K562 (cell line): Measurements from ENCODE around the gene DOCK4. TPM values are rescaled to one million over a fixed set of nuclear protein-coding genes. Genes with fewer than 3 reads are reported as not detected.

Experiments used
- ATAC-seq: fragments of 200-7000 bp; cut with Tn5 transposase; 3 replicates; pipeline ENCODE4 v1.9.1; 2020; ENCODE audit warnings: moderate library complexity
- BruUV-seq: library from RNA; stranded (reverse); fragments of 400-500 nt; replicated peaks from 2 replicates; lab custom pipeline; 2021; lab: Mats Ljungman, UMichigan
- CTCF ChIA-PET: fragments of 300-600 bp; formaldehyde crosslinking; extraction: SDS; loops from one replicate; lab custom pipeline; 2021; ENCODE audit warnings: low intra/inter-chr PET ratio; lab: Yijun Ruan, JAX
- POLR2A ChIA-PET: fragments of 300-600, 350-650 bp; sonication (Branson Sonifier 250); formaldehyde crosslinking; extraction: SDS; loops from one replicate; lab custom pipeline; 2021; ENCODE audit warnings: antibody characterized with exemption, inconsistent platforms; lab: Yijun Ruan, JAX
- DNase-seq, 4 experiments: peaks; one replicate each; pipeline versions ENCODE4 v3.0.0 to v3.0.0-alpha.2; 2011 to 2018; ENCODE audit warnings: low spot score in 3 of 4, mixed read lengths in 3 of 4; ENCODE audit errors: extremely low read depth in 1 of 4
- FAIRE-seq: peaks from 2 replicates; lab custom pipeline; 2011; peaks lifted over from hg19 to GRCh38; lab: Jason Lieb, UNC
- H2AFZ ChIP-seq: 2 replicates; pipeline ENCODE4 v1.6.0; 2011; ENCODE audit warnings: low read depth, low read length, control low read depth, inconsistent platforms
- H3K27ac ChIP-seq: fragments of 200-600 bp; 3 replicates; pipeline ENCODE4 v1.8.0; 2011; ENCODE audit warnings: low read depth, mild to moderate bottlenecking, control low read depth, inconsistent platforms, low read length, moderate library complexity, mixed read lengths; ENCODE audit errors: extremely low read depth
- H3K27me3 ChIP-seq, 2 experiments: fragments of 300-600 bp in 1 of 2; 2 replicates in 1 of 2; 3 replicates in 1 of 2; pipeline versions ENCODE4 v1.6.0 to v1.8.0; 2011; ENCODE audit warnings: inconsistent platforms in 2 of 2, low read length in 2 of 2, mild to moderate bottlenecking in 1 of 2, mixed read lengths in 1 of 2, moderate library complexity in 1 of 2; ENCODE audit not compliant: control insufficient read depth in 2 of 2, insufficient read depth in 2 of 2
- H3K36me3 ChIP-seq: fragments of 300-600 bp; 3 replicates; pipeline ENCODE4 v1.8.0; 2011; ENCODE audit warnings: mild to moderate bottlenecking, low read length, inconsistent platforms; ENCODE audit not compliant: control insufficient read depth, insufficient read depth
- H3K4me1 ChIP-seq, 2 experiments: fragments of 200-600 bp in 1 of 2; replicated peaks in 1 of 2; 2 replicates in 1 of 2; 3 replicates in 1 of 2; pipeline versions ENCODE4 v1.5.1 to v1.8.0; 2011; ENCODE audit warnings: inconsistent platforms in 2 of 2, low read length in 2 of 2, mild to moderate bottlenecking in 1 of 2, mixed read lengths in 1 of 2, moderate library complexity in 1 of 2; ENCODE audit not compliant: control insufficient read depth in 2 of 2, insufficient read depth in 2 of 2
- H3K4me2 ChIP-seq: 2 replicates; pipeline ENCODE4 v1.6.1; 2011; ENCODE audit warnings: low read length, control low read depth, inconsistent platforms, mixed read lengths; ENCODE audit not compliant: insufficient read depth
- H3K4me3 ChIP-seq: fragments of 200-600 bp; sonication (generic), shearing (Covaris generic); 2 replicates; pipeline ENCODE4 v1.5.1; 2016; ENCODE audit warnings: control low read depth, inconsistent platforms
- H3K79me2 ChIP-seq: fragments of 200-600 bp; 3 replicates; pipeline ENCODE4 v1.8.0; 2011; ENCODE audit warnings: low read length, inconsistent platforms; ENCODE audit not compliant: control insufficient read depth, insufficient read depth
- H3K9ac ChIP-seq, 2 experiments: 2 replicates each; pipeline versions ENCODE4 v1.6.0 to v1.6.1; 2011; ENCODE audit warnings: low read depth in 2 of 2, low read length in 2 of 2, control low read depth in 1 of 2, inconsistent platforms in 1 of 2, mild to moderate bottlenecking in 1 of 2, mixed read lengths in 1 of 2; ENCODE audit not compliant: insufficient read depth in 1 of 2
- H3K9me1 ChIP-seq: one replicate; pipeline ENCODE4 v1.6.0; 2011; ENCODE audit warnings: inconsistent platforms, mild to moderate bottlenecking, low read length, moderate library complexity; ENCODE audit not compliant: control insufficient read depth, insufficient read depth
- H3K9me3 ChIP-seq: replicated peaks from 2 replicates; pipeline ENCODE4 v1.5.1; 2011; ENCODE audit warnings: low read depth, low read length, inconsistent platforms; ENCODE audit not compliant: control insufficient read depth, insufficient read depth
- H4K20me1 ChIP-seq: replicated peaks from 2 replicates; pipeline ENCODE4 v1.6.1; 2011; ENCODE audit warnings: low read length, inconsistent platforms, mixed read lengths; ENCODE audit not compliant: control insufficient read depth, insufficient read depth
- BRF2 ChIP-seq: IDR thresholded peaks from 3 replicates; pipeline ENCODE4 v1.6.1; 2011; ENCODE audit warnings: borderline replicate concordance, mild to moderate bottlenecking; ENCODE audit not compliant: insufficient read length, insufficient read depth
- JUN ChIP-seq, 2 experiments: sonication (generic) in 1 of 2; formaldehyde crosslinking in 1 of 2; IDR thresholded peaks; 2 replicates each; pipeline versions ENCODE4 v1.6.1 to v1.8.0; 2012 to 2022; ENCODE audit warnings: borderline replicate concordance in 2 of 2, mild to moderate bottlenecking in 2 of 2, improper control_type of control experiment in 1 of 2, low read depth in 1 of 2, low read length in 1 of 2, missing genetic modification reagents in 1 of 2
- NR2C1 ChIP-seq, 2 experiments: fragments of 450-650 bp; IDR thresholded peaks; 2 replicates each; pipeline ENCODE4 v1.6.1; 2017; ENCODE audit warnings: mild to moderate bottlenecking in 2 of 2, antibody characterized with exemption in 1 of 2, inconsistent platforms in 1 of 2, missing compliant biosample characterization in 1 of 2, missing genetic modification characterization in 1 of 2
- NR4A1 ChIP-seq, 2 experiments: fragments of 250-450 bp in 1 of 2; fragments of 450-650 bp in 1 of 2; sonication (Bioruptor Pico) in 1 of 2; IDR thresholded peaks; 2 replicates each; pipeline versions ENCODE4 v1.4.0 to v1.6.1; 2016 to 2020; ENCODE audit warnings: mild to moderate bottlenecking in 2 of 2, missing compliant biosample characterization in 1 of 2, missing genetic modification characterization in 1 of 2, moderate library complexity in 1 of 2
- SNRNP70 ChIP-seq: fragments of 200-400 bp; formaldehyde crosslinking; optimal IDR thresholded peaks from 2 replicates; pipeline ENCODE3; 2017; ENCODE audit warnings: low read depth, low read length
- SRSF3 ChIP-seq: fragments of 200-400 bp; formaldehyde crosslinking; IDR thresholded peaks from 2 replicates; pipeline ENCODE4 v1.6.1; 2016; ENCODE audit warnings: mild to moderate bottlenecking, low read length, moderate library complexity; ENCODE audit not compliant: insufficient read depth
- THRB ChIP-seq: fragments of 450-650 bp; formaldehyde crosslinking; conservative IDR thresholded peaks from 2 replicates; pipeline ENCODE4 v1.4.0; 2022; ENCODE audit warnings: mild to moderate bottlenecking, missing genetic modification characterization
- TRIM24 ChIP-seq, 2 experiments: fragments of 450-650 bp; IDR thresholded peaks; 2 replicates each; pipeline ENCODE4 v1.6.1; 2016
- ZBTB12 ChIP-seq: fragments of 250-450 bp; sonication (Bioruptor Pico); IDR thresholded peaks from 2 replicates; pipeline ENCODE4 v1.4.0; 2020
- ZFPM2 ChIP-seq: fragments of 250-450 bp; sonication (Bioruptor Pico); IDR thresholded peaks from 2 replicates; pipeline ENCODE4 v1.5.1; 2022; ENCODE audit warnings: mild to moderate bottlenecking
- ZNF124 ChIP-seq: sonication (generic); formaldehyde crosslinking; IDR thresholded peaks from 2 replicates; pipeline ENCODE4 v1.8.1; 2022; ENCODE audit warnings: missing genetic modification reagents
- WGBS: fragments of 100-300 bp; shearing (Covaris generic); methylation state at CpG from one replicate; pipeline ENCODE4 v1.1.6; 2016; ENCODE audit warnings: low coverage, mixed read lengths; ENCODE audit not compliant: insufficient coverage; ENCODE audit errors: missing lambda C conversion rate; 5-methylcytosine and 5-hydroxymethylcytosine counted together
- in situ Hi-C: fragments of 300-500 bp; cut with MboI; formaldehyde crosslinking; loops from 4 replicates; pipeline ENCODE4 v1.15.0; 2018; ENCODE audit warnings: inconsistent platforms, mixed read lengths
- intact Hi-C: fragments of 100-400 bp; cut with micrococcal nuclease; formaldehyde crosslinking; loops from 2 replicates; pipeline ENCODE4 v1.14.2; 2022
- polyA plus RNA-seq, 8 experiments: library from polyadenylated mRNA; depleted of rRNA in 4 of 8; stranded (reverse) in 5 of 8; unstranded in 3 of 8; fragments of >200 nt; fragmentation: Nextera tagmentation in 2 of 8; fragmentation: Illumina TruSeq in 1 of 8; extraction: Ambion mirVana in 2 of 8; extraction: Trizol in 1 of 8; gene quantifications; 2 replicates each; pipeline versions ENCODE4 v1.2.1 to v1.2.3, GENCODE V29; 2011 to 2014; ENCODE audit warnings: inconsistent platforms in 1 of 8, missing spikeins in 1 of 8
- total RNA-seq, 7 experiments: library from RNA; depleted of rRNA in 6 of 7; stranded (reverse); fragments of >200 nt in 6 of 7; fragmentation: Illumina TruSeq in 2 of 7; extraction: Trizol in 2 of 7; gene quantifications; 2 replicates each; pipeline versions ENCODE4 v1.2.1 to v1.2.3, GENCODE V29; 2011 to 2021; ENCODE audit warnings: low replicate concordance in 1 of 7
- TF ChIP-seq, protein P1 (sequence below): fragments of 450-650 bp; IDR thresholded peaks from 2 replicates; pipeline ENCODE4 v1.6.1; 2017; ENCODE audit warnings: mild to moderate bottlenecking, moderate library complexity
- TF ChIP-seq, protein P2 (sequence below): IDR thresholded peaks from 2 replicates; pipeline ENCODE4 v1.6.1; 2016; ENCODE audit warnings: missing genetic modification characterization, missing compliant biosample characterization

The DOCK4 gene
- total and polyA plus RNA-seq, 9 of the 15 experiments (the other 6 are each of a cell fraction or from before 2014, with no cell fraction given) = 0.42 to 5.7 (median 2.3) TPM

- no peak overlapping the region for H3K4me3 ChIP-seq
- H3K27ac ChIP-seq = no peak overlapping the region
- H4K20me1 ChIP-seq = no peaks in the 10 kb centered on the region
- no peaks in the 10 kb centered on the region for H3K79me2 ChIP-seq
- in situ Hi-C loops (no loop called here), intact Hi-C loops (no loop called here)
- DNase-seq (no peak), ATAC-seq (no peak), FAIRE-seq (no peak)
- CTCF ChIA-PET = no interaction called here
- no peaks in the 10 kb centered on the region for H3K36me3 ChIP-seq
- no TSS peak for BruUV-seq
- no peak overlapping the region for H2AFZ ChIP-seq
- 0% methylated on average over 5 of the region's 5 CpGs for WGBS
- H3K9me1 ChIP-seq = no peaks in the 10 kb centered on the region
- POLR2A ChIA-PET = no interaction called here
- no peak overlapping the region for H3K9ac ChIP-seq
- no peaks in the 10 kb centered on the region for H3K4me1 ChIP-seq
- H3K9me3 ChIP-seq = no peaks in the 10 kb centered on the region
- no peak overlapping the region for H3K4me2 ChIP-seq
- no peaks in the 10 kb centered on the region for H3K27me3 ChIP-seq
- TF ChIP-seq NR2C1 (IDR thresholded peaks at IDR 0.05) (no peak), NR2C1 (tag; IDR thresholded peaks at IDR 0.05) (no peak), ZNF124 (no peak), THRB (CRISPR knock-in tag) (no peak), SNRNP70 (no peak), TRIM24 (IDR thresholded peaks at IDR 0.05) (no peak), ZBTB12 (CRISPR knock-in tag) (no peak), ZFPM2 (CRISPR knock-in tag) (no peak), SRSF3 (no peak), NR4A1 (CRISPR knock-in tag; IDR thresholded peaks at IDR 0.05) (no peak), NR4A1 (tag; IDR thresholded peaks at IDR 0.05) (no peak), JUN (IDR thresholded peaks at IDR 0.05; ENCODE audit: borderline replicate concordance, low read depth, low read length) (no peak), JUN (CRISPR knock-in tag; IDR thresholded peaks at IDR 0.05; ENCODE audit: borderline replicate concordance) (no peak), BRF2 (no peak)
- TF ChIP-seq, protein P1, sequence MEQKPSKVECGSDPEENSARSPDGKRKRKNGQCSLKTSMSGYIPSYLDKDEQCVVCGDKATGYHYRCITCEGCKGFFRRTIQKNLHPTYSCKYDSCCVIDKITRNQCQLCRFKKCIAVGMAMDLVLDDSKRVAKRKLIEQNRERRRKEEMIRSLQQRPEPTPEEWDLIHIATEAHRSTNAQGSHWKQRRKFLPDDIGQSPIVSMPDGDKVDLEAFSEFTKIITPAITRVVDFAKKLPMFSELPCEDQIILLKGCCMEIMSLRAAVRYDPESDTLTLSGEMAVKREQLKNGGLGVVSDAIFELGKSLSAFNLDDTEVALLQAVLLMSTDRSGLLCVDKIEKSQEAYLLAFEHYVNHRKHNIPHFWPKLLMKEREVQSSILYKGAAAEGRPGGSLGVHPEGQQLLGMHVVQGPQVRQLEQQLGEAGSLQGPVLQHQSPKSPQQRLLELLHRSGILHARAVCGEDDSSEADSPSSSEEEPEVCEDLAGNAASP = no peak
- TF ChIP-seq, protein P2, sequence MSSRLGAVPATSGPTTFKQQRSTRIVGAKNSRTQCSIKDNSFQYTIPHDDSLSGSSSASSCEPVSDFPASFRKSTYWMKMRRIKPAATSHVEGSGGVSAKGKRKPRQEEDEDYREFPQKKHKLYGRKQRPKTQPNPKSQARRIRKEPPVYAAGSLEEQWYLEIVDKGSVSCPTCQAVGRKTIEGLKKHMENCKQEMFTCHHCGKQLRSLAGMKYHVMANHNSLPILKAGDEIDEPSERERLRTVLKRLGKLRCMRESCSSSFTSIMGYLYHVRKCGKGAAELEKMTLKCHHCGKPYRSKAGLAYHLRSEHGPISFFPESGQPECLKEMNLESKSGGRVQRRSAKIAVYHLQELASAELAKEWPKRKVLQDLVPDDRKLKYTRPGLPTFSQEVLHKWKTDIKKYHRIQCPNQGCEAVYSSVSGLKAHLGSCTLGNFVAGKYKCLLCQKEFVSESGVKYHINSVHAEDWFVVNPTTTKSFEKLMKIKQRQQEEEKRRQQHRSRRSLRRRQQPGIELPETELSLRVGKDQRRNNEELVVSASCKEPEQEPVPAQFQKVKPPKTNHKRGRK (tag) = no peak
These were observed 286.5 kb downstream of the DOCK4 start for GRCh38 chr7:111919631-111920179.
